CD14-positive monocyte (primary cell): ENCODE data around the gene PLCB3. TPM values are rescaled to one million over a fixed set of nuclear protein-coding genes. Genes with fewer than 3 reads are reported as not detected.

ENCODE experiments used
- DNase-seq, 3 donors: peaks; one replicate each; pipeline ENCODE4 v3.0.0-alpha.2; 2011 to 2022
- H2AFZ ChIP-seq: 2 replicates; pipeline ENCODE4 v1.6.0; 2012; ENCODE audit warnings: mild to moderate bottlenecking, low read depth, low read length, inconsistent platforms; ENCODE audit not compliant: insufficient read depth, poor library complexity, severe bottlenecking
- H3K27ac ChIP-seq, 2 donors: 1 replicate in 1 of 2; 2 replicates in 1 of 2; pipeline ENCODE4 v1.5.1; 2012 to 2013; ENCODE audit warnings: low read length in 2 of 2, control low read depth in 1 of 2, inconsistent platforms in 1 of 2, low read depth in 1 of 2, mild to moderate bottlenecking in 1 of 2
- H3K27me3 ChIP-seq, 2 donors: one replicate each; pipeline versions ENCODE4 v1.6.0 to v1.6.1; 2011 to 2013; ENCODE audit warnings: low read length in 2 of 2; ENCODE audit not compliant: control insufficient read depth in 2 of 2, insufficient read depth in 2 of 2
- H3K36me3 ChIP-seq, 2 donors: replicated peaks in 1 of 2; 1 replicate in 1 of 2; 2 replicates in 1 of 2; pipeline versions ENCODE4 v1.5.1 to v1.6.1; 2012 to 2013; ENCODE audit warnings: low read length in 2 of 2, control low read depth in 1 of 2, inconsistent platforms in 1 of 2, mild to moderate bottlenecking in 1 of 2; ENCODE audit not compliant: insufficient read depth in 2 of 2, control insufficient read depth in 1 of 2
- H3K4me1 ChIP-seq, 2 donors: 1 replicate in 1 of 2; 2 replicates in 1 of 2; pipeline versions ENCODE4 v1.5.1 to v1.6.1; 2012 to 2013; ENCODE audit warnings: low read length in 2 of 2, control low read depth in 1 of 2, inconsistent platforms in 1 of 2, mild to moderate bottlenecking in 1 of 2, moderate library complexity in 1 of 2; ENCODE audit not compliant: insufficient read depth in 2 of 2, control insufficient read depth in 1 of 2
- H3K4me2 ChIP-seq: replicated peaks from 2 replicates; pipeline ENCODE3; 2012; ENCODE audit warnings: low read length, moderate library complexity, mild to moderate bottlenecking; ENCODE audit not compliant: poor library complexity, severe bottlenecking; ENCODE audit errors: extremely low read depth
- H3K4me3 ChIP-seq, 3 experiments: fragments of 200-600 bp in 1 of 3; sonication (generic) in 1 of 3; replicated peaks in 1 of 3; 1 replicate in 2 of 3; 2 replicates in 1 of 3; pipeline ENCODE4 v1.5.1; 2011 to 2013; ENCODE audit warnings: low read length in 3 of 3, mild to moderate bottlenecking in 3 of 3, control low read depth in 2 of 3, low read depth in 2 of 3, inconsistent platforms in 1 of 3, moderate library complexity in 1 of 3
- H3K79me2 ChIP-seq: 2 replicates; pipeline ENCODE4 v1.6.0; 2012; ENCODE audit warnings: mild to moderate bottlenecking, control low read depth, inconsistent platforms, low read length, moderate library complexity; ENCODE audit not compliant: insufficient read depth
- H3K9ac ChIP-seq: 2 replicates; pipeline ENCODE4 v1.6.0; 2017; ENCODE audit warnings: low read length, mild to moderate bottlenecking; ENCODE audit not compliant: insufficient read depth, poor library complexity, severe bottlenecking
- H3K9me3 ChIP-seq, 2 donors: replicated peaks in 1 of 2; 1 replicate in 1 of 2; 2 replicates in 1 of 2; pipeline versions ENCODE4 v1.5.1 to v1.6.1; 2012 to 2013; ENCODE audit warnings: low read length in 2 of 2, control low read depth in 1 of 2; ENCODE audit not compliant: control insufficient read depth in 1 of 2, insufficient read depth in 1 of 2
- H4K20me1 ChIP-seq: 2 replicates; pipeline ENCODE4 v1.6.0; 2012; ENCODE audit warnings: mild to moderate bottlenecking, low read length, control low read depth, moderate library complexity; ENCODE audit not compliant: insufficient read depth
- H3K27ac Mint-ChIP-seq, 7 donors: one replicate each; pipeline ENCODE4 v1.8.0; 2020; ENCODE audit warnings: mild to moderate bottlenecking in 7 of 7, mixed read lengths in 7 of 7, moderate library complexity in 6 of 7, inconsistent platforms in 2 of 7
- H3K27me3 Mint-ChIP-seq, 3 donors: one replicate each; pipeline ENCODE4 v1.8.0; 2021 to 2022; ENCODE audit warnings: low read depth in 3 of 3, mild to moderate bottlenecking in 3 of 3, mixed read lengths in 3 of 3, moderate library complexity in 3 of 3, inconsistent platforms in 1 of 3
- H3K36me3 Mint-ChIP-seq, 2 donors: one replicate each; pipeline ENCODE4 v1.8.0; 2020; ENCODE audit warnings: mixed read lengths in 2 of 2, inconsistent platforms in 1 of 2, mild to moderate bottlenecking in 1 of 2
- H3K4me1 Mint-ChIP-seq: one replicate; pipeline ENCODE4 v1.8.0; 2020; ENCODE audit warnings: mild to moderate bottlenecking, mixed read lengths
- H3K4me3 Mint-ChIP-seq, 2 donors: one replicate each; pipeline ENCODE4 v1.8.0; 2020; ENCODE audit warnings: mild to moderate bottlenecking in 2 of 2, mixed read lengths in 2 of 2, moderate library complexity in 1 of 2
- H3K9me3 Mint-ChIP-seq, 7 donors: one replicate each; pipeline ENCODE4 v1.8.0; 2020 to 2022; ENCODE audit warnings: mixed read lengths in 7 of 7, mild to moderate bottlenecking in 6 of 7, moderate library complexity in 6 of 7, inconsistent platforms in 2 of 7
- CTCF ChIP-seq: fragments of 200-600 bp; IDR thresholded peaks from one replicate; pipeline ENCODE4 v1.8.0; 2022; ENCODE audit warnings: antibody characterized with exemption, mild to moderate bottlenecking
- WGBS: methylation state at CpG from one replicate; pipeline ENCODE4 v1.1.5; 2013; ENCODE audit warnings: missing lambda C conversion rate; ENCODE audit not compliant: insufficient coverage; 5-methylcytosine and 5-hydroxymethylcytosine counted together
- intact Hi-C, 2 donors: fragments of 100-400 bp; cut with micrococcal nuclease; formaldehyde crosslinking; loops; one replicate each; pipeline versions ENCODE4 v1.15.0 to v1.15.1; 2023
- polyA plus RNA-seq, 3 donors: library from polyadenylated mRNA; depleted of rRNA in 1 of 3; unstranded in 2 of 3; stranded (reverse) in 1 of 3; fragments of 300-500 nt in 2 of 3; fragments of >200 nt in 1 of 3; fragmentation: Illumina TruSeq in 2 of 3; gene quantifications; 1 replicate in 2 of 3; 2 replicates in 1 of 3; pipeline ENCODE4 v1.2.3, GENCODE V29; 2012 to 2021

Gene PLCB3
- polyA plus RNA-seq, 3 donors = 1.1 to 17.8 (median 1.4) TPM

- no peak overlapping the region for H2AFZ ChIP-seq
- intact Hi-C loops = no loop called here
- H3K4me2 ChIP-seq = no peak overlapping the region
- no peak overlapping the region for H3K4me3 ChIP-seq
- peaks cover 4 to 25% of the 10 kb centered on the region in 2 donors for H3K36me3 ChIP-seq
- no peak overlapping the region for H3K27ac ChIP-seq
- Mint-ChIP-seq H3K4me1 (peaks cover 8% of the 10 kb centered on the region), H3K9me3 (no peaks in the 10 kb centered on the region), H3K27me3 (peaks cover 0 to 1% (median 0%) of the 10 kb centered on the region in 3 donors), H3K27ac (peak overlapping the region in 1 of 7 donors; percentile 26), H3K36me3 (peaks cover 16 to 33% of the 10 kb centered on the region in 2 donors), H3K4me3 (no peak overlapping the region)
- H3K9ac ChIP-seq = no peak overlapping the region
- peaks cover 8 to 10% of the 10 kb centered on the region in 2 donors for H3K4me1 ChIP-seq
- H3K9me3 ChIP-seq = no peaks in the 10 kb centered on the region
- peaks cover 8% of the 10 kb centered on the region for H3K79me2 ChIP-seq
- no peaks in the 10 kb centered on the region for H4K20me1 ChIP-seq
- 97% methylated on average over 13 of the region's 15 CpGs for WGBS
- H3K27me3 ChIP-seq = no peaks in the 10 kb centered on the region
- no peak for TF ChIP-seq CTCF
- no peak for DNase-seq
Observed at GRCh38 chr11:64275031-64275800, 23.9 kb downstream of the PLCB3 start.

- Histone ChIP-seq H3K9ac (no peak overlapping the region), H3K36me3 (peaks cover 4 to 25% of the 10 kb centered on the region in 2 donors), H3K27ac (no peak overlapping the region), H3K4me2 (no peak overlapping the region), H3K9me3 (no peaks in the 10 kb centered on the region), H4K20me1 (no peaks in the 10 kb centered on the region), H3K27me3 (no peaks in the 10 kb centered on the region), H3K79me2 (peaks cover 8% of the 10 kb centered on the region), H3K4me1 (peaks cover 8 to 10% of the 10 kb centered on the region in 2 donors), H2AFZ (no peak overlapping the region), H3K4me3 (no peak overlapping the region)
- peaks cover 8% of the 10 kb centered on the region for H3K4me1 Mint-ChIP-seq
- no peak for TF ChIP-seq CTCF
- H3K27me3 Mint-ChIP-seq = peaks cover 0 to 1% (median 0%) of the 10 kb centered on the region in 3 donors
- DNase-seq = no peak
- no peak overlapping the region for H3K4me3 Mint-ChIP-seq
- no peak overlapping the region for H3K27ac Mint-ChIP-seq
- H3K9me3 Mint-ChIP-seq = no peaks in the 10 kb centered on the region
- intact Hi-C loops = no loop called here
- no CpG with 5 or more reads among the region's 2 CpGs for WGBS
- peaks cover 16 to 33% of the 10 kb centered on the region in 2 donors for H3K36me3 Mint-ChIP-seq
Observed at GRCh38 chr11:64275841-64276240, 24.5 kb downstream of the PLCB3 start.
